ENCODE data around the gene RAP2C.
A peak's percentile ranks its signal among the peaks of the same experiment; 100 is the strongest.

Gene RAP2C

GRCh38 chrX:132219343-132219768, at the start of gene RAP2C:
Gene RAP2C (minus strand): TSS chrX:132219447. CDS start chrX:132217268, 2,179 bp downstream.
- peak; percentile 31 for DNase-seq

- DNase-seq = no peak
These were observed 48.1 kb upstream of the RAP2C start for GRCh38 chrX:132267392-132267791.

GRCh38 chrX:132266583-132267355, 47.5 kb upstream of the RAP2C start:
- no peak for DNase-seq

GRCh38 chrX:132263127-132263526, 43.9 kb upstream of the RAP2C start:
- no peak for DNase-seq

GRCh38 chrX:132258509-132258908, 39.3 kb upstream of the RAP2C start:
- no peak for DNase-seq

- DNase-seq = no peak
These were observed 37.9 kb upstream of the RAP2C start for GRCh38 chrX:132257116-132257515.

GRCh38 chrX:132236121-132236520, 16.9 kb upstream of the RAP2C start:
- no peak for DNase-seq

- DNase-seq = no peak
These were observed 16.2 kb upstream of the RAP2C start for GRCh38 chrX:132235488-132235887.

GRCh38 chrX:132231587-132231986, 12.3 kb upstream of the RAP2C start:
- no peak for DNase-seq

GRCh38 chrX:132227383-132228112, 8.3 kb upstream of the RAP2C start:
- no peak for DNase-seq

- no peak for DNase-seq
These were observed 6.9 kb upstream of the RAP2C start for GRCh38 chrX:132226169-132226568.

- peak; percentile 73 for DNase-seq
These were observed 991 bp downstream of the RAP2C start for GRCh38 chrX:132218100-132218812.

- peak; percentile 73 for DNase-seq
These were observed 1.8 kb downstream of the RAP2C start for GRCh38 chrX:132217203-132218073.

- peak; percentile 3 for DNase-seq
These were observed 2.4 kb downstream of the RAP2C start for GRCh38 chrX:132216806-132217202.

- peak; percentile 2 for DNase-seq
These were observed 3.0 kb downstream of the RAP2C start for GRCh38 chrX:132216283-132216682.

GRCh38 chrX:132214518-132214917, 4.7 kb downstream of the RAP2C start:
- DNase-seq = no peak

- no peak for DNase-seq
These were observed 9.7 kb downstream of the RAP2C start for GRCh38 chrX:132209527-132209926.

- DNase-seq = no peak
These were observed 10.8 kb downstream of the RAP2C start for GRCh38 chrX:132208422-132208821.

GRCh38 chrX:132207996-132208395, 11.3 kb downstream of the RAP2C start:
- DNase-seq = no peak

- no peak for DNase-seq
These were observed 13.0 kb downstream of the RAP2C start for GRCh38 chrX:132206259-132206658.

GRCh38 chrX:132204629-132205028, 14.6 kb downstream of the RAP2C start:
- DNase-seq = no peak

GRCh38 chrX:132200976-132201375, 18.3 kb downstream of the RAP2C start:
- no peak for DNase-seq

GRCh38 chrX:132199941-132200340, 19.3 kb downstream of the RAP2C start:
- no peak for DNase-seq
